MCF 10A (cell line): ENCODE data around the gene CADM4. TPM values are rescaled to one million over a fixed set of nuclear protein-coding genes. Genes with fewer than 3 reads are reported as not detected.

Source experiments
- BruUV-seq: library from RNA; stranded (reverse); fragments of 400-500 nt; replicated peaks from 2 replicates; lab custom pipeline; 2021; lab: Mats Ljungman, UMichigan
- CTCF ChIA-PET: fragments of 300-600 bp; sonication (Branson Sonifier 250); formaldehyde crosslinking; extraction: SDS; loops from one replicate; lab custom pipeline; 2021; ENCODE audit warnings: antibody characterized with exemption, inconsistent platforms; lab: Yijun Ruan, JAX
- POLR2A ChIA-PET: fragments of 300-600, 350-650 bp; sonication (Branson Sonifier 250); formaldehyde crosslinking; extraction: SDS; loops from one replicate; lab custom pipeline; 2020; ENCODE audit warnings: antibody characterized with exemption, inconsistent platforms; lab: Yijun Ruan, JAX
- DNase-seq: peaks from one replicate; pipeline ENCODE4 v3.0.0-alpha.2; 2018; ENCODE audit not compliant: unreplicated experiment
- H3K27ac Mint-ChIP-seq: one replicate; pipeline ENCODE4 v1.8.0; 2022; ENCODE audit warnings: mild to moderate bottlenecking, low read depth, mixed read lengths; ENCODE audit not compliant: unreplicated experiment
- H3K27me3 Mint-ChIP-seq: one replicate; pipeline ENCODE4 v1.8.0; 2022; ENCODE audit warnings: mixed read lengths; ENCODE audit not compliant: insufficient read depth, unreplicated experiment
- H3K36me3 Mint-ChIP-seq: one replicate; pipeline ENCODE4 v1.8.0; 2022; ENCODE audit warnings: mild to moderate bottlenecking, moderate library complexity, mixed read lengths; ENCODE audit not compliant: insufficient read depth, unreplicated experiment
- H3K4me1 Mint-ChIP-seq: one replicate; pipeline ENCODE4 v1.8.0; 2022; ENCODE audit warnings: mixed read lengths; ENCODE audit not compliant: insufficient read depth, unreplicated experiment
- H3K4me3 Mint-ChIP-seq: one replicate; pipeline ENCODE4 v1.8.0; 2022; ENCODE audit warnings: mild to moderate bottlenecking, moderate library complexity, mixed read lengths; ENCODE audit not compliant: unreplicated experiment
- H3K9me3 Mint-ChIP-seq: one replicate; pipeline ENCODE4 v1.8.0; 2022; ENCODE audit warnings: mixed read lengths; ENCODE audit not compliant: unreplicated experiment
- CTCF ChIP-seq: fragments of 200-600 bp; IDR thresholded peaks from one replicate; pipeline ENCODE4 v1.8.0; 2022; ENCODE audit warnings: antibody characterized with exemption, mild to moderate bottlenecking; ENCODE audit not compliant: unreplicated experiment
- intact Hi-C: fragments of 100-400 bp; cut with micrococcal nuclease; formaldehyde crosslinking; loops from 2 replicates; pipeline ENCODE4 v1.14.1; 2022
- total RNA-seq: library from RNA; stranded (reverse); gene quantifications from 2 replicates; pipeline ENCODE4 v1.2.3, GENCODE V29; 2022

CADM4 gene
- total RNA-seq, 1 experiment from 2014 or later = 3.2 TPM

- Mint-ChIP-seq H3K9me3 (no peaks in the 10 kb centered on the region), H3K4me3 (peak overlapping the region; percentile 99), H3K36me3 (peaks cover 44% of the 10 kb centered on the region), H3K27ac (peak overlapping the region; percentile 99), H3K27me3 (no peaks in the 10 kb centered on the region), H3K4me1 (peaks cover 24% of the 10 kb centered on the region)
- DNase-seq = peak; percentile 57
- no TSS peak for BruUV-seq
- POLR2A ChIA-PET = interaction anchor here (0.6 to 5.4 kb wide), 23 partner anchors 11 to 164 kb away, joined by 3 to 75 read pairs (median 4); partner anchors contain the start of genes ETHE1, PINLYP, PLAUR and SMG9
- intact Hi-C loops = loop anchor here (2.0 to 5.0 kb wide), 2 partner anchors 148 to 187 kb away; partner anchors contain the start of gene KCNN4
- TF ChIP-seq CTCF = peak; percentile 59
- CTCF ChIA-PET = interaction anchor here (0.6 to 2.1 kb wide), 28 partner anchors 12 to 201 kb away, joined by 3 to 13 read pairs (median 4); partner anchors contain the start of genes PINLYP and XRCC1
Measured at GRCh38 chr19:43594710-43595604, 44.7 kb downstream of the CADM4 start.

- peaks cover 24% of the 10 kb centered on the region for H3K4me1 Mint-ChIP-seq
- ChIA-PET CTCF (interaction anchor here (0.6 to 2.1 kb wide), 30 partner anchors 10 to 200 kb away, joined by 3 to 13 read pairs (median 4); partner anchors contain the start of genes PINLYP and XRCC1), POLR2A (interaction anchor here (0.6 to 5.4 kb wide), 12 partner anchors 11 to 161 kb away, joined by 3 to 75 read pairs (median 5); partner anchors contain the start of genes ETHE1, PINLYP, PLAUR and SMG9)
- intact Hi-C loops = loop anchor here (2.0 kb wide), 1 partner anchor 147 kb away; no protein-coding TSS in a partner anchor
- no peak for DNase-seq
- TF ChIP-seq CTCF = no peak
- H3K27me3 Mint-ChIP-seq = no peaks in the 10 kb centered on the region
- H3K9me3 Mint-ChIP-seq = no peaks in the 10 kb centered on the region
- no peak overlapping the region for H3K27ac Mint-ChIP-seq
- no TSS peak for BruUV-seq
- peak overlapping the region; percentile 99 for H3K4me3 Mint-ChIP-seq
- H3K36me3 Mint-ChIP-seq = peaks cover 50% of the 10 kb centered on the region
Measured at GRCh38 chr19:43594081-43594697, 45.5 kb downstream of the CADM4 start.

- Mint-ChIP-seq H3K4me1 (peaks cover 17% of the 10 kb centered on the region), H3K27me3 (no peaks in the 10 kb centered on the region), H3K4me3 (peak overlapping the region; percentile 99), H3K27ac (peak overlapping the region; percentile 52), H3K9me3 (no peaks in the 10 kb centered on the region), H3K36me3 (peaks cover 48% of the 10 kb centered on the region)
- TF ChIP-seq CTCF = no peak
- DNase-seq = no peak
- intact Hi-C loops = no loop called here
- no TSS peak for BruUV-seq
- CTCF ChIA-PET = interaction anchor here (0.5 to 1.0 kb wide), 4 partner anchors 8 to 64 kb away, joined by 3 to 5 read pairs (median 4); partner anchors contain the start of genes PINLYP and XRCC1
- POLR2A ChIA-PET = interaction anchor here (0.6 to 5.4 kb wide), 3 partner anchors 60 to 75 kb away, joined by 3 to 75 read pairs (median 39); partner anchors contain the start of genes ETHE1 and ZNF575
Measured at GRCh38 chr19:43592800-43593350, 46.8 kb downstream of the CADM4 start.
